Stimulated activated naive CD8-positive, alpha-beta T cell treated with anti-CD3 and anti-CD28 coated beads, Interleukin-15, Interleukin-2, amounts not matched to agents 100 ng/mL and 50 ng/mL, for 24 hours (primary cell): ENCODE measurements around the gene GLI3.
A peak's percentile ranks its signal among the peaks of the same experiment; 100 is the strongest.

Experiments used
- H3K27ac Mint-ChIP-seq: one replicate; pipeline ENCODE4 v1.8.0; 2021; ENCODE audit warnings: mild to moderate bottlenecking, mixed read lengths
- H3K27me3 Mint-ChIP-seq: one replicate; pipeline ENCODE4 v1.8.0; 2021; ENCODE audit warnings: mixed read lengths
- H3K36me3 Mint-ChIP-seq: one replicate; pipeline ENCODE4 v1.8.0; 2021; ENCODE audit warnings: low read depth, mixed read lengths
- H3K4me1 Mint-ChIP-seq: one replicate; pipeline ENCODE4 v1.8.0; 2021; ENCODE audit warnings: low read depth, mixed read lengths
- H3K4me3 Mint-ChIP-seq: one replicate; pipeline ENCODE4 v1.8.0; 2021; ENCODE audit warnings: mild to moderate bottlenecking, mixed read lengths
- H3K9me3 Mint-ChIP-seq: one replicate; pipeline ENCODE4 v1.8.0; 2021; ENCODE audit warnings: mixed read lengths

GLI3 gene

DNA sequence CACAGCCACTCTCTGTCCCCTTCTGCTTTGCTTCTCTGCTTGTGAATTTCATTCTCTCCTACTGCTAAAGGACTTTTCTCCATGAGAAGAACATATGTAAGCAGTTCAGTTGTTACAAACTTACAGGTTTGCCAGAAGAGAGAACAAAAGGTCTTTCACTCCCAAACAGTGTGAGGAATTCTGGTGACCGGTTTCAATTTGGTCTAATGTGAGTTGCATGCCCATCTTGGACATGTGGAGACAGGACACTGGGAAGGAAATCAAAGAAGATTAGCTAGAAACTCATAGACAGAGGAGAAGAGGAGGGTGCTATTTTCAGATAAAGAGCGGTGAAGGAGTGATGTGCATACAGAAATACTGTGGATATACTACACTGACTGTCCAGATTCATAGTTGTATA is 324.6 kb downstream of the GLI3 start:
- H3K27ac Mint-ChIP-seq: peak overlapping the region; percentile 49
- peaks cover 3% of the 10 kb centered on the region for H3K9me3 Mint-ChIP-seq
- peaks cover 18% of the 10 kb centered on the region for H3K4me1 Mint-ChIP-seq
- H3K36me3 Mint-ChIP-seq: no peaks in the 10 kb centered on the region
- H3K27me3 Mint-ChIP-seq: peaks cover 21% of the 10 kb centered on the region
- no peak overlapping the region for H3K4me3 Mint-ChIP-seq

DNA sequence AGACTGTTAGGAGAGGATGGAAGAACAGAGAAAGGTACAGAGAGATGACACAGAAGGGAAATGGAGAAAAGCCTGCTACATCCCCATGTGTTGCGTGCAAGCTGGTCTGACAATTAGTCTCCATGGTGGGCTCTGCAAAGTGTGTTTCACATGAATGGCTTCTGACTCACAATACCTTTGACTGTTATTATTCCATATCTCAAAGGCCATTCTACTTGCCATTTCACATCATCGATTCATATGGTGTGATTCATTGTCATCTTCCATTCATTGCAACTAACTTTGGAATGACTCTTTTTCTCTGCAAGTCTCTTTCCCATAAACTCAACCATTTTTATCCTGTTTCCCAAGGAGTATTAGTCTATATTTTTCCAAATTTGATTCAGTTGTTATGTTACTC is 325.2 kb downstream of the GLI3 start:
- Mint-ChIP-seq H3K27me3 (peaks cover 21% of the 10 kb centered on the region), H3K27ac (peak overlapping the region; percentile 29), H3K36me3 (no peaks in the 10 kb centered on the region), H3K4me3 (no peak overlapping the region), H3K4me1 (peaks cover 18% of the 10 kb centered on the region), H3K9me3 (peaks cover 3% of the 10 kb centered on the region)
